Measurements from ENCODE around the gene ACCS. TPM values are rescaled to one million over a fixed set of nuclear protein-coding genes. Genes with fewer than 3 reads are reported as not detected.

ACCS gene
- polyA plus RNA-seq, 1 donor from 2014 or later, result not detected

Other genes starting within 250 kb of the ACCS start
- gene ALKBH3, start 185.4 kb upstream of the ACCS start, polyA plus RNA-seq, result 27.0 and 34.7 TPM in 2 replicates
- 49.9 and 53.2 TPM in 2 replicates for gene C11orf96, start 123.6 kb upstream of the ACCS start, polyA plus RNA-seq
- 0.46 TPM in 1 of 2 replicates, not detected in the other for gene ACCSL, start 18.3 kb upstream of the ACCS start, polyA plus RNA-seq
- 77.5 and 82.6 TPM in 2 replicates for gene EXT2, start 29.4 kb downstream of the ACCS start, polyA plus RNA-seq
- not detected in 2 replicates for gene ALX4, start 243.9 kb downstream of the ACCS start, polyA plus RNA-seq

Data from neural cell (in vitro differentiated cells).